ENCODE results near the gene MICAL2. TPM values are rescaled to one million over a fixed set of nuclear protein-coding genes. Genes with fewer than 3 reads are reported as not detected.

The MICAL2 gene
- total and polyA plus RNA-seq, 2 donors (not counting 3 experiments of a cell fraction or from before 2014, with no cell fraction given), result 67.6 to 200 TPM

DNA sequence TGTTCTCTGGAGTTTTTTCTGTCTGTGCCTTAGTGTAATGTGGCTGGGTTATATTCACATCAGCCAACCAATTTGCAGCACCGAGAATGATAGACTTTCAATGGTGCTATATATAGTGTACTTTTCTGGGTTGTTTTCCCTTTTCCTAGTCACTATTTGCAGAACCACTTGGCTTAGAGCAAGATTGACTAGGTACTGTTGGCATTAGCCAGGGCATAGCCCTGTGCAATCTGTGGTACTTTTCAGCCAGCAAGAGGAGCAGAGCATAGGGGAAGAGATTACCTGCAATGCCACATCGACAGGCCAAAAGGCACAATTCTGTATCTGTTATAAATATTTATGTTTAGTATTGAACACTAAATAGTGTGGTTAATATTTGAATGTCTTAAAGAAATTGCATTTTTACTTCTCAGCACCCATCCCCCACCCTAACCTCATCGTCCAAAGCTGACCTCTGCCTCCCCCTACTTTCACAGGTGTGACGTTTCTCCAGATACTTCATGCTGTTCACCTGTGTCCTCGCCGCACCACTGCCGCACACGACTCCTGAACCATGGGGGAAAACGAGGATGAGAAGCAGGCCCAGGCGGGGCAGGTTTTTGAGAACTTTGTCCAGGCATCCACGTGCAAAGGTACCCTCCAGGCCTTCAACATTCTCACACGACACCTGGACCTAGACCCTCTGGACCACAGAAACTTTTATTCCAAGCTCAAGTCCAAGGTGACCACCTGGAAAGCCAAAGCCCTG lies 51.4 kb downstream of the MICAL2 start:
- dilution Hi-C loops (cut with MboI; ENCODE audit: extremely low pct_ligation_motif_present, low sequenced_read_pairs), result no loop called here
- H3K4me3 ChIP-seq (replicated peaks in 1 of 3; ENCODE audit: insufficient read depth in 1 of 3, low read depth in 1 of 3, low read length in 3 of 3), result no peak overlapping the region
- no peak overlapping the region for H3K27ac ChIP-seq (ENCODE audit: insufficient read depth, low read depth, low read length)
- POLR2A ChIA-PET, result no interaction called here
- H3K9me3 ChIP-seq (replicated peaks; ENCODE audit: control insufficient read depth, insufficient read depth, low read length), result no peaks in the 10 kb centered on the region
- no peaks in the 10 kb centered on the region for H3K9me1 ChIP-seq (replicated peaks; ENCODE audit: control insufficient read depth, extremely low read depth, insufficient read depth, low read length)
- no peak overlapping the region for H2AFZ ChIP-seq (ENCODE audit: low read depth, low read length)
- no peaks in the 10 kb centered on the region for H4K20me1 ChIP-seq (replicated peaks; ENCODE audit: control insufficient read depth, extremely low read depth, insufficient read depth, low read length)
- H3K4me1 ChIP-seq (ENCODE audit: control insufficient read depth, extremely low read depth, insufficient read depth, low read length), result peaks cover 61% of the 10 kb centered on the region
- H3K79me2 ChIP-seq (ENCODE audit: control insufficient read depth, insufficient read depth, low read length), result peaks cover 20% of the 10 kb centered on the region
- H3K9ac ChIP-seq (replicated peaks; ENCODE audit: extremely low read depth, insufficient read depth, low read length), result no peak overlapping the region
- H3K4me2 ChIP-seq (ENCODE audit: insufficient read depth, low read length), result no peak overlapping the region
- TF ChIP-seq EZH2 (IDR thresholded peaks at IDR 0.05; ENCODE audit: borderline replicate concordance, low read depth, low read length, severe bottlenecking) (no peak), JUN (IDR thresholded peaks at IDR 0.05; ENCODE audit: borderline replicate concordance, insufficient read depth, insufficient read length, low read depth) (no peak), GATA2 (IDR thresholded peaks at IDR 0.05; ENCODE audit: insufficient read depth, insufficient read length, low read depth, low read length) (no peak), FOS (IDR thresholded peaks at IDR 0.05; ENCODE audit: borderline replicate concordance, insufficient read depth, low read length) (no peak), MYC (IDR thresholded peaks at IDR 0.05; ENCODE audit: low read depth, low read length) (no peak), POLR2A (IDR thresholded peaks at IDR 0.05; ENCODE audit: low read depth, low read length) (no peak), POLR2AphosphoS5 (IDR thresholded peaks at IDR 0.05; ENCODE audit: insufficient read depth, low read depth, low read length) (no peak)
- TF ChIP-seq, protein P1, sequence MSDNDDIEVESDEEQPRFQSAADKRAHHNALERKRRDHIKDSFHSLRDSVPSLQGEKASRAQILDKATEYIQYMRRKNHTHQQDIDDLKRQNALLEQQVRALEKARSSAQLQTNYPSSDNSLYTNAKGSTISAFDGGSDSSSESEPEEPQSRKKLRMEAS (IDR thresholded peaks at IDR 0.05; ENCODE audit: insufficient read depth, insufficient read length), result no peak
- TF ChIP-seq, protein P2, sequence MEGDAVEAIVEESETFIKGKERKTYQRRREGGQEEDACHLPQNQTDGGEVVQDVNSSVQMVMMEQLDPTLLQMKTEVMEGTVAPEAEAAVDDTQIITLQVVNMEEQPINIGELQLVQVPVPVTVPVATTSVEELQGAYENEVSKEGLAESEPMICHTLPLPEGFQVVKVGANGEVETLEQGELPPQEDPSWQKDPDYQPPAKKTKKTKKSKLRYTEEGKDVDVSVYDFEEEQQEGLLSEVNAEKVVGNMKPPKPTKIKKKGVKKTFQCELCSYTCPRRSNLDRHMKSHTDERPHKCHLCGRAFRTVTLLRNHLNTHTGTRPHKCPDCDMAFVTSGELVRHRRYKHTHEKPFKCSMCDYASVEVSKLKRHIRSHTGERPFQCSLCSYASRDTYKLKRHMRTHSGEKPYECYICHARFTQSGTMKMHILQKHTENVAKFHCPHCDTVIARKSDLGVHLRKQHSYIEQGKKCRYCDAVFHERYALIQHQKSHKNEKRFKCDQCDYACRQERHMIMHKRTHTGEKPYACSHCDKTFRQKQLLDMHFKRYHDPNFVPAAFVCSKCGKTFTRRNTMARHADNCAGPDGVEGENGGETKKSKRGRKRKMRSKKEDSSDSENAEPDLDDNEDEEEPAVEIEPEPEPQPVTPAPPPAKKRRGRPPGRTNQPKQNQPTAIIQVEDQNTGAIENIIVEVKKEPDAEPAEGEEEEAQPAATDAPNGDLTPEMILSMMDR (IDR thresholded peaks at IDR 0.05; ENCODE audit: extremely low read depth in 1 of 2, insufficient read depth in 1 of 2, low read depth in 1 of 2, low read length in 2 of 2), result no peak
- CTCF ChIA-PET, result interaction anchor here (1.0 to 3.9 kb wide), 3 partner anchors 74 to 92 kb away, joined by 3 to 30 read pairs (median 3); no protein-coding TSS in a partner anchor
- peaks cover 7 to 10% of the 10 kb centered on the region in 2 experiments for H3K36me3 ChIP-seq (ENCODE audit: control insufficient read depth in 2 of 2, extremely low read depth in 1 of 2, insufficient read depth in 2 of 2, low read length in 2 of 2)
- BruUV-seq (replicated peaks), result no TSS peak
- intact Hi-C loops (cut with micrococcal nuclease), result no loop called here
- DNase-seq (ENCODE audit: low read depth, low spot score) (no peak), FAIRE-seq (no peak)
- H3K27me3 ChIP-seq (ENCODE audit: control insufficient read depth in 2 of 2, insufficient read depth in 2 of 2, low read length in 2 of 2), result no peaks in the 10 kb centered on the region

Measured in endothelial cell of umbilical vein (primary cell).